NAMALWA (cell line): ENCODE data around the gene C2orf72.
"Not testable (repeated sequence)": the region's sequence is repeated elsewhere in the genome, so short reads cannot be mapped to it uniquely, and the experiment has no call there.

Source experiments
- DNase-seq: peaks from one replicate; pipeline ENCODE4 v3.0.0-alpha.2; 2015; ENCODE audit warnings: low spot score

C2orf72 gene

GRCh38 chr2:231037202-231037730, at the start of gene C2orf72:
Gene C2orf72, plus strand, starts transcription at chr2:231037523. Its CDS starts 43 bp downstream, at chr2:231037566.
- no peak for DNase-seq

- no peak for DNase-seq
Measured at GRCh38 chr2:230989731-230990130, 47.6 kb upstream of the C2orf72 start.

- no peak for DNase-seq
Measured at GRCh38 chr2:230990131-230990898, 47.0 kb upstream of the C2orf72 start.

- no peak for DNase-seq
Measured at GRCh38 chr2:230990899-230991150, 46.5 kb upstream of the C2orf72 start.

GRCh38 chr2:230991598-230991997, 45.7 kb upstream of the C2orf72 start:
- DNase-seq, result no peak

GRCh38 chr2:230995821-230996220, 41.5 kb upstream of the C2orf72 start, which contains the start of gene SPATA3:
Gene SPATA3, plus strand, starts transcription at chr2:230996121. Its CDS starts 113 bp downstream, at chr2:230996234.
- DNase-seq, result no peak

- no peak for DNase-seq
Measured at GRCh38 chr2:230996661-230997060, 40.7 kb upstream of the C2orf72 start.

- DNase-seq, result no peak
Measured at GRCh38 chr2:230998882-230999281, 38.4 kb upstream of the C2orf72 start.

- no peak for DNase-seq
Measured at GRCh38 chr2:230999477-230999876, 37.8 kb upstream of the C2orf72 start.

- no peak for DNase-seq
Measured at GRCh38 chr2:231000211-231000904, 37.0 kb upstream of the C2orf72 start.

GRCh38 chr2:231001036-231001435, 36.3 kb upstream of the C2orf72 start:
- DNase-seq, result no peak

GRCh38 chr2:231001921-231002320, 35.4 kb upstream of the C2orf72 start:
- no peak for DNase-seq

- DNase-seq, result no peak
Measured at GRCh38 chr2:231002641-231003040, 34.7 kb upstream of the C2orf72 start.

GRCh38 chr2:231003186-231003585, 34.1 kb upstream of the C2orf72 start:
- DNase-seq, result no peak

GRCh38 chr2:231004930-231005329, 32.4 kb upstream of the C2orf72 start:
- not testable (repeated sequence) for DNase-seq

GRCh38 chr2:231007286-231008098, 29.8 kb upstream of the C2orf72 start:
- no peak for DNase-seq

GRCh38 chr2:231008131-231008530, 29.2 kb upstream of the C2orf72 start:
- DNase-seq, result no peak

GRCh38 chr2:231009236-231009919, 27.9 kb upstream of the C2orf72 start:
- DNase-seq, result no peak

GRCh38 chr2:231010201-231010730, 27.1 kb upstream of the C2orf72 start:
- DNase-seq, result no peak

GRCh38 chr2:231011526-231011925, 25.8 kb upstream of the C2orf72 start:
- DNase-seq, result no peak

- no peak for DNase-seq
Measured at GRCh38 chr2:231012463-231012862, 24.9 kb upstream of the C2orf72 start.

- no peak for DNase-seq
Measured at GRCh38 chr2:231013820-231014219, 23.5 kb upstream of the C2orf72 start.
